ENCODE measurements around the gene FTCDNL1. TPM values are rescaled to one million over a fixed set of nuclear protein-coding genes. Genes with fewer than 3 reads are reported as not detected.

Gene FTCDNL1
- 0.22 and 0.43 TPM in 2 replicates for total RNA-seq

DNA sequence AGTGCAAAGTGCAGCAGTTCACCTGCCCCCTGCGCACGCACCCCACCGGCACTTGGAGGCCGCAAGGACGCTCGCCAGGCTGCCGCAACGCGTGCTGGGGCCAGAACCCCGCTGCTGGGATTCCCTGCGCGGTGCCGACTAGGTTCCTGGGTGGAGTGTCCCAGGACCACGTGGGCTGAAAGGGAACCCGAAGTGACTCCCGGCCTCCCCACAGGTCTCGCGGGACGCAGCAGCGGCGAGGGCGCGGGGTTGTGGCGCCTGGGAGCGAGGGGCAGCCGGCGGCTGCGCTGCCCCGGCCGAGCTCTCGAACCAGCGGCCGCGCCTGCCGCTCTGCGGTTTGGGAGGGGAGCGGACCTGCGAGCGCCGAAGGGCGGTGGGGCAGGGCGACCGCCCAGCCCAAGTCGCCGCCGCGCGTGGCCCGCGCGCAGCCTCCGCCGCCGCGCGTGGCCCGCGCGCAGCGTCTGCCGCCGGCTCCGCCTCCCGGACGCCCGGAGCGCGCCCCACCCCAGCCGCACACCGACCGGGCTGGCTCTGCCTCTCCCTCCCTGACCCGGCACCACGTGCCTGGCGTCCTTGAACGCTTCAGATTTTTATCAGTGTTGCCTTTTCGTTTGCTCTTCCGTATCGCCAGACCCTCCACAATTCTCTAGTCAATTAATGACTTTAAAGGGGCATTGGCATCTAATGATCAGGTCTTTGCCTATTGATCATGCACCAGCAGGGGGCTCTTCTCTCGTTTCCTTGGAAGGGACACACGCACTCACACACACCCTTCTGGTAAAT, at the start of gene FTCDNL1:
Gene FTCDNL1 (minus strand): TSS at position 475 of the 783 bp plus-strand sequence. CDS start 2,230 bp downstream, outside the sequence.

Small RNA genes lying within 50 kb of the gene (small RNA-seq; reads per million reads assigned to genes)
- gene AC108032.1 (ENCODE audit: low replicate concordance) (not detected), gene RN7SL717P (ENCODE audit: low replicate concordance) (not detected)

Other genes with a start within 250 kb of the FTCDNL1 start
- 3.5 and 20.5 TPM in 2 replicates for gene C2orf69, start 60.1 kb upstream of the FTCDNL1 start, total RNA-seq
- gene TYW5, start 104.3 kb upstream of the FTCDNL1 start, total RNA-seq = 7.2 and 8.9 TPM in 2 replicates
- gene MAIP1, start 104.4 kb upstream of the FTCDNL1 start, total RNA-seq = 13.1 and 23.8 TPM in 2 replicates